ENCODE data around the gene UCK1. TPM values are rescaled to one million over a fixed set of nuclear protein-coding genes. Genes with fewer than 3 reads are reported as not detected.

The UCK1 gene
- total and polyA plus RNA-seq, 2 of the 8 experiments (the other 6 are each of a cell fraction or from before 2014, with no cell fraction given) = 35.1 to 42.0 TPM

- Histone ChIP-seq H3K9ac (replicated peaks in 1 of 4; ENCODE audit: extremely low read depth in 1 of 4, low read depth in 3 of 4, low read length in 3 of 4) (no peak overlapping the region), H4K8ac (ENCODE audit: extremely low read depth, insufficient read depth, low read length) (no peak overlapping the region), H2BK20ac (ENCODE audit: low read length) (no peak overlapping the region), H2BK120ac (replicated peaks; ENCODE audit: low read depth, low read length) (no peak overlapping the region), H4K5ac (ENCODE audit: insufficient read length, low read depth, low read length) (no peak overlapping the region), H2BK12ac (ENCODE audit: low read depth, low read length) (no peak overlapping the region), H3K23ac (ENCODE audit: insufficient read length) (no peak overlapping the region), H4K20me1 (replicated peaks in 1 of 2; ENCODE audit: control insufficient read depth in 1 of 2, insufficient read depth in 2 of 2, low read length in 2 of 2) (peaks cover 5 to 9% of the 10 kb centered on the region in 2 experiments), H3K4ac (replicated peaks; ENCODE audit: insufficient read length, low read depth, low read length) (no peak overlapping the region), H3K14ac (ENCODE audit: insufficient read length) (no peak overlapping the region), H3K4me2 (ENCODE audit: insufficient read depth in 1 of 2, low read depth in 2 of 2, low read length in 2 of 2) (no peak overlapping the region), H2AK5ac (ENCODE audit: low read depth, low read length) (no peak overlapping the region), H3K9me3 (ENCODE audit: insufficient read depth in 2 of 2, low read depth in 1 of 2, low read length in 1 of 2) (no peaks in the 10 kb centered on the region), H3K27me3 (replicated peaks in 1 of 4; ENCODE audit: control insufficient read depth in 3 of 4, extremely low read depth in 1 of 4, insufficient read depth in 3 of 4, low read length in 3 of 4) (no peaks in the 10 kb centered on the region), H3K79me2 (ENCODE audit: control insufficient read depth in 1 of 2, insufficient read depth in 2 of 2, low read length in 2 of 2) (no peaks in the 10 kb centered on the region), H2BK15ac (ENCODE audit: low read length) (no peak overlapping the region), H3K27ac (ENCODE audit: low read depth, low read length) (no peak overlapping the region), H3K18ac (ENCODE audit: extremely low read depth, low read length) (no peak overlapping the region), H2BK5ac (ENCODE audit: low read depth, low read length) (no peak overlapping the region), H3K56ac (replicated peaks; ENCODE audit: insufficient read length, low read depth, low read length) (no peak overlapping the region), H3K36me3 (ENCODE audit: control insufficient read depth in 2 of 4, insufficient read depth in 4 of 4, low read length in 3 of 4) (peaks cover 18 to 69% (median 45%) of the 10 kb centered on the region in 4 experiments; a peak in 7 of 8 replicates), H3K4me3 (ENCODE audit: extremely low read depth in 1 of 4, insufficient read depth in 2 of 4, low read depth in 3 of 4, low read length in 4 of 4) (no peak overlapping the region), H4K91ac (replicated peaks; ENCODE audit: insufficient read length, low read length) (no peak overlapping the region), H3K4me1 (replicated peaks in 1 of 4; ENCODE audit: control insufficient read depth in 3 of 4, insufficient read depth in 4 of 4, low read length in 3 of 4) (no peaks in the 10 kb centered on the region; a peak in 2 of 7 replicates), H3K23me2 (ENCODE audit: low read depth, low read length) (no peaks in the 10 kb centered on the region), H3K79me1 (ENCODE audit: low read depth, low read length) (0 out of 2 replicates have a peak, but pooled peaks cover 2% of the 10 kb centered on the region), H2AFZ (ENCODE audit: low read length) (no peak overlapping the region)
- no peak for FAIRE-seq
- ChIA-PET CTCF (ENCODE audit: partially characterized antibody) (interaction anchor here (1.1 kb wide), 1 partner anchor 67 kb away, joined by 3 read pairs; no protein-coding TSS in a partner anchor), POLR2A (ENCODE audit: partially characterized antibody) (interaction anchor here (0.7 to 3.4 kb wide), 5 partner anchors 11 to 106 kb away, joined by 3 to 12 read pairs (median 3); no protein-coding TSS in a partner anchor)
- 97% methylated on average over 23 of the region's 23 CpGs; no CpG with 5 or more reads in 1 of the 2 experiments for WGBS, 2 experiments (ENCODE audit: extremely low coverage in 1 of 2, insufficient coverage in 1 of 2, insufficient read length in 1 of 2, insufficient replicate concordance in 2 of 2, low coverage in 1 of 2, low lambda C conversion rate in 2 of 2, missing lambda C conversion rate in 1 of 2)
- DNase-seq (ENCODE audit: low read depth in 1 of 2, low spot score in 2 of 2) = no peak
- TF ChIP-seq GTF2F1 (IDR thresholded peaks at IDR 0.05; ENCODE audit: borderline replicate concordance, low read depth, low read length) (no peak), CREB1 (IDR thresholded peaks at IDR 0.05) (no peak), SIRT6 (IDR thresholded peaks at IDR 0.05; ENCODE audit: low read length) (no peak), CBX8 (IDR thresholded peaks at IDR 0.05; ENCODE audit: borderline replicate concordance, low read depth, low read length) (no peak), EGR1 (IDR thresholded peaks at IDR 0.05; ENCODE audit: borderline replicate concordance, low read depth, low read length) (no peak)
These were observed 6.3 kb downstream of the UCK1 start for GRCh38 chr9:131524665-131525315.

All from H1 (cell line).